Adipocyte (in vitro differentiated cells): ENCODE measurements around the gene FHAD1.
"Not testable (repeated sequence)": the region's sequence is repeated elsewhere in the genome, so short reads cannot be mapped to it uniquely, and the experiment has no call there.

Source experiments
- DNase-seq: peaks from one replicate; pipeline ENCODE4 v3.0.0-alpha.2; 2015; ENCODE audit warnings: low read depth
- H3K27me3 ChIP-seq: replicated peaks from 2 replicates; pipeline ENCODE4 v1.7.0; 2013; ENCODE audit warnings: mild to moderate bottlenecking, low read length, moderate library complexity; ENCODE audit not compliant: control insufficient read depth, insufficient read depth
- H3K36me3 ChIP-seq: 2 replicates; pipeline ENCODE4 v1.7.0; 2013; ENCODE audit warnings: low read length, mild to moderate bottlenecking, moderate library complexity; ENCODE audit not compliant: control insufficient read depth, insufficient read depth, severe bottlenecking
- H3K4me1 ChIP-seq: 2 replicates; pipeline ENCODE4 v1.7.0; 2013; ENCODE audit warnings: mild to moderate bottlenecking, low read length, moderate library complexity; ENCODE audit not compliant: control insufficient read depth, insufficient read depth
- H3K4me3 ChIP-seq: 2 replicates; pipeline ENCODE4 v1.7.0; 2013; ENCODE audit warnings: mild to moderate bottlenecking, low read length, moderate library complexity
- H3K9ac ChIP-seq: 2 replicates; pipeline ENCODE4 v1.7.0; 2013; ENCODE audit warnings: mild to moderate bottlenecking, low read length, moderate library complexity
- H3K9me3 ChIP-seq: 2 replicates; pipeline ENCODE4 v1.7.0; 2013; ENCODE audit warnings: mild to moderate bottlenecking, low read length, moderate library complexity; ENCODE audit not compliant: control insufficient read depth

Gene FHAD1

GRCh38 chr1:15370781-15371520 is 123.9 kb downstream of the FHAD1 start:
- DNase-seq: no peak

GRCh38 chr1:15371610-15372545 is 124.9 kb downstream of the FHAD1 start:
- no peaks in the 10 kb centered on the region for H3K9me3 ChIP-seq
- no peak for DNase-seq
- H3K27me3 ChIP-seq: no peaks in the 10 kb centered on the region
- H3K4me1 ChIP-seq: peaks cover 8% of the 10 kb centered on the region
- H3K36me3 ChIP-seq: no peaks in the 10 kb centered on the region
- H3K4me3 ChIP-seq: no peak overlapping the region
- no peak overlapping the region for H3K9ac ChIP-seq

More at GRCh38 chr1:15370781-15371520, 123.9 kb downstream of the FHAD1 start:
- peaks cover 8% of the 10 kb centered on the region for H3K4me1 ChIP-seq
- H3K9me3 ChIP-seq: no peaks in the 10 kb centered on the region
- no peak overlapping the region for H3K4me3 ChIP-seq
- no peaks in the 10 kb centered on the region for H3K36me3 ChIP-seq
- H3K9ac ChIP-seq: no peak overlapping the region
- H3K27me3 ChIP-seq: no peaks in the 10 kb centered on the region

GRCh38 chr1:15378729-15379128 is 131.7 kb downstream of the FHAD1 start:
- Histone ChIP-seq H3K9me3 (no peaks in the 10 kb centered on the region), H3K36me3 (no peaks in the 10 kb centered on the region), H3K4me1 (no peaks in the 10 kb centered on the region), H3K9ac (no peak overlapping the region), H3K4me3 (no peak overlapping the region), H3K27me3 (peaks cover 16% of the 10 kb centered on the region)
- DNase-seq: no peak

- peaks cover 19% of the 10 kb centered on the region for H3K27me3 ChIP-seq
- not testable (repeated sequence) for H3K9me3 ChIP-seq, H3K4me3 ChIP-seq, DNase-seq, H3K9ac ChIP-seq, H3K36me3 ChIP-seq, H3K4me1 ChIP-seq
Observed at GRCh38 chr1:15379151-15379550, 132.1 kb downstream of the FHAD1 start.

- H3K9me3 ChIP-seq: no peaks in the 10 kb centered on the region
- no peak for DNase-seq
- H3K27me3 ChIP-seq: peaks cover 35% of the 10 kb centered on the region
- H3K9ac ChIP-seq: no peak overlapping the region
- peaks cover 3% of the 10 kb centered on the region for H3K4me1 ChIP-seq
- H3K4me3 ChIP-seq: no peak overlapping the region
- no peaks in the 10 kb centered on the region for H3K36me3 ChIP-seq
Observed at GRCh38 chr1:15380601-15381508, 133.8 kb downstream of the FHAD1 start.

- Histone ChIP-seq H3K4me3 (no peak overlapping the region), H3K4me1 (peaks cover 3% of the 10 kb centered on the region)
Observed at GRCh38 chr1:15381805-15382204, 134.8 kb downstream of the FHAD1 start.

DNA sequence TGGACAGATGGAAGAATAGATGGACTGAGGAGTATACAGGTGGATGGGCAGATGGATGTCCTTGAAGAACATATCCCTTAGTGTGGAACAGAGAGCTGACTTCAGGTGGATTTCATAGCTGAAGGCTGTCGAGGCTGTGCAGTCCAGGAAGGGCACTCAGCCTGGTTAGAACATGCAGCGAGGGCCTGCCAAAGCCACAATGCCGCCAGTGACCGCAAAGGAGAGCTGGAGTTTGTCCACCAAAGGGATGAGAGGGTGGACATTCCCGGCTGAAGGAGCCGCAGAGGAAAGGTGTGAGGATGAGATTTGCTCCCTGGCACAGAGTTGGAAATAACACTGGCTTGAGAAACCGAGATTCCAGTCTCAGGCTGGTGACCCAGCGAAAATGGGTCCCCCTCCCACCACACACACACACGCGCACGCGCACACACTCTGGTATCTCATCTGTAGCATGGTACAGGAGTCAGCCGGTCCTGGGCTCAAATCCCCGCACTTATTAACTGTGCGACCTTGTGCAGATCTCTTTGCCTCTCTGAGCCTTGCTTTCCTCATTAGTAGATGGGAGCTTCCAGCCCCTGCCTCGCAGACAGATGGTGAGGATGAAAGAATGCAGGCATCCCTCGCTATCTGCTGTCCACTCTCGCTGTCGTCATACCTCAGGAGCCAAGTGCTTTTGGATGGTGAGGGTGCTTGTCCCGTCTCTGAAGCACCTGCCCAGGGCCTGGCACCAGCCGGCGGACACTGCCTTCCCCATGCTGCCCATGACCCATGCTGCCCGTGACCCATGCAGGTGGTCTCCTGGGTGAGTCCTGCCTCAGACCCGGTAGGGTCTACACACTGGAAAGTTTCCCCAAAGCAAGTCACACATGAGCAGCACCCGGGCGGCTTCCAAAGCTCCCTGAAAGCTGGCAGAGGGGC is 135.8 kb downstream of the FHAD1 start:
- peaks cover 45% of the 10 kb centered on the region for H3K27me3 ChIP-seq
- H3K36me3 ChIP-seq: no peaks in the 10 kb centered on the region
- H3K9me3 ChIP-seq: no peaks in the 10 kb centered on the region
- DNase-seq: no peak
- no peak overlapping the region for H3K9ac ChIP-seq
- peaks cover 3% of the 10 kb centered on the region for H3K4me1 ChIP-seq
- H3K4me3 ChIP-seq: no peak overlapping the region

More at GRCh38 chr1:15381805-15382204, 134.8 kb downstream of the FHAD1 start:
- Histone ChIP-seq H3K36me3 (no peaks in the 10 kb centered on the region), H3K9me3 (no peaks in the 10 kb centered on the region), H3K9ac (no peak overlapping the region), H3K27me3 (peaks cover 45% of the 10 kb centered on the region)
- no peak for DNase-seq

GRCh38 chr1:15383810-15384209 is 136.8 kb downstream of the FHAD1 start:
- peaks cover 3% of the 10 kb centered on the region for H3K4me1 ChIP-seq
- no peak for DNase-seq
- H3K4me3 ChIP-seq: no peak overlapping the region
- H3K36me3 ChIP-seq: no peaks in the 10 kb centered on the region
- H3K9me3 ChIP-seq: no peaks in the 10 kb centered on the region
- H3K27me3 ChIP-seq: peaks cover 51% of the 10 kb centered on the region
- no peak overlapping the region for H3K9ac ChIP-seq

- DNase-seq: peak; percentile 34
- Histone ChIP-seq H3K36me3 (no peaks in the 10 kb centered on the region), H3K4me1 (peaks cover 3% of the 10 kb centered on the region), H3K27me3 (peaks cover 52% of the 10 kb centered on the region), H3K4me3 (peak overlapping the region; percentile 22), H3K9me3 (no peaks in the 10 kb centered on the region), H3K9ac (no peak overlapping the region)
Observed at GRCh38 chr1:15384301-15384901, 137.4 kb downstream of the FHAD1 start.

DNA sequence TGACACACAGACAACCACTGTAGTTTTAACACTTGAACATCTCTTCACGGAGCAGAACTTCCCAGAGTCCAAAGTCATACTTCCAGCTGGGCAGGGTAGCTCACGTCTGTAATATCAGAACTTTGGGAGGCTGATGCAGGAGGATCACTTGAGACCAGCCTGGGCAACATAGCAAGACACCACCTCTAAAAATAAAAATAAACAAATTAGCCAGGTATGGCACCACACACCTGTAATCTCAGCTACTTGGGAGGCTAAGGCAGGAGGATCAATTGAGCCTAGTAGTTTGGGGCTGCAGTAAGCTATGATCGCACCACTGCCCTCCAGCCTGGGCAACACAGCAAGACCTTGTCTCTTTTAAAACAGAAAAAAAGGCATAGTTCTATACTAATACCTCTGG is 138.4 kb downstream of the FHAD1 start:
- H3K36me3 ChIP-seq: no peaks in the 10 kb centered on the region
- no peaks in the 10 kb centered on the region for H3K9me3 ChIP-seq
- DNase-seq: no peak
- no peak overlapping the region for H3K9ac ChIP-seq
- H3K4me1 ChIP-seq: peaks cover 3% of the 10 kb centered on the region
- no peak overlapping the region for H3K4me3 ChIP-seq
- peaks cover 52% of the 10 kb centered on the region for H3K27me3 ChIP-seq
